Measurements from ENCODE around the gene NEK3.

DNA sequence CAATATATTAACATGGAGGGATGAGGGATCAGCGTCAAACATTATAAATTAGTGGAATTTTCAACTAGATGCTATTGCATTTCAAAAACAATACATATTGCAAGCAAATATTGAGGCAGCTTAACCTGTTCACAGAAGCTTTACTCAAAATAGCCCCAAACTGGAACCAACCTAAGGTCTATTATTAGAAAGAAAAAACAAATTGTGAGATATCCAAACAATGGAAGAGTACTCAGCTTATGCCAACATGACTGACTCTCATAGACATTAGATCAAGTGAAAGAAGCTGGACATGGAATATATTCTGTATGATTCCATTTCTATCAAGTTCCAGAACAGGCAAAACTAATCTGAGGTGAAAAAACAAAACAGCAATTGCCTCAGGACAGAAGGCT, 27.6 kb upstream of the NEK3 start:
- TF ChIP-seq, protein P1, sequence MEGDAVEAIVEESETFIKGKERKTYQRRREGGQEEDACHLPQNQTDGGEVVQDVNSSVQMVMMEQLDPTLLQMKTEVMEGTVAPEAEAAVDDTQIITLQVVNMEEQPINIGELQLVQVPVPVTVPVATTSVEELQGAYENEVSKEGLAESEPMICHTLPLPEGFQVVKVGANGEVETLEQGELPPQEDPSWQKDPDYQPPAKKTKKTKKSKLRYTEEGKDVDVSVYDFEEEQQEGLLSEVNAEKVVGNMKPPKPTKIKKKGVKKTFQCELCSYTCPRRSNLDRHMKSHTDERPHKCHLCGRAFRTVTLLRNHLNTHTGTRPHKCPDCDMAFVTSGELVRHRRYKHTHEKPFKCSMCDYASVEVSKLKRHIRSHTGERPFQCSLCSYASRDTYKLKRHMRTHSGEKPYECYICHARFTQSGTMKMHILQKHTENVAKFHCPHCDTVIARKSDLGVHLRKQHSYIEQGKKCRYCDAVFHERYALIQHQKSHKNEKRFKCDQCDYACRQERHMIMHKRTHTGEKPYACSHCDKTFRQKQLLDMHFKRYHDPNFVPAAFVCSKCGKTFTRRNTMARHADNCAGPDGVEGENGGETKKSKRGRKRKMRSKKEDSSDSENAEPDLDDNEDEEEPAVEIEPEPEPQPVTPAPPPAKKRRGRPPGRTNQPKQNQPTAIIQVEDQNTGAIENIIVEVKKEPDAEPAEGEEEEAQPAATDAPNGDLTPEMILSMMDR (conservative IDR thresholded peaks at IDR 0.05): no peak
- no peak for TF ChIP-seq EZH2 (IDR thresholded peaks at IDR 0.05; ENCODE audit: low read depth)
